Peyer's patch (tissue), 4 donors: ENCODE data around the gene PLOD3. TPM values are rescaled to one million over a fixed set of nuclear protein-coding genes. Genes with fewer than 3 reads are reported as not detected.
A peak's percentile ranks its signal among the peaks of the same experiment; 100 is the strongest.
"Not testable (repeated sequence)": the region's sequence is repeated elsewhere in the genome, so short reads cannot be mapped to it uniquely, and the experiment has no call there.

Experiments used
- DNase-seq, 3 donors: peaks; one replicate each; pipeline ENCODE4 v3.0.0-alpha.2; 2017 to 2019
- H3K27ac ChIP-seq, 4 donors: fragments of 200-600 bp; sonication (generic); one replicate each; pipeline ENCODE4 v1.5.1; 2016 to 2019
- H3K27me3 ChIP-seq, 2 donors: fragments of 200-600 bp; sonication (generic); one replicate each; pipeline ENCODE4 v1.5.1; 2019
- H3K36me3 ChIP-seq, 3 donors: fragments of 200-600 bp; sonication (generic); one replicate each; pipeline ENCODE4 v1.5.1; 2016 to 2019
- H3K4me1 ChIP-seq, 4 donors: fragments of 200-600 bp; sonication (generic); one replicate each; pipeline ENCODE4 v1.5.1; 2016 to 2019
- H3K4me3 ChIP-seq, 4 donors: fragments of 200-600 bp; sonication (generic); 1 replicate in 3 of 4; 2 replicates in 1 of 4; pipeline ENCODE4 v1.5.1; 2016 to 2019; ENCODE audit warnings: mild to moderate bottlenecking in 1 of 4
- H3K9me3 ChIP-seq, 4 donors: fragments of 200-600 bp; sonication (generic); one replicate each; pipeline ENCODE4 v1.5.1; 2016 to 2019; ENCODE audit warnings: mild to moderate bottlenecking in 1 of 4
- POLR2A ChIP-seq, 2 donors: fragments of 450-650 bp; IDR thresholded peaks; one replicate each; pipeline ENCODE4 v1.5.1; 2017; ENCODE audit warnings: antibody characterized with exemption in 2 of 2, mild to moderate bottlenecking in 2 of 2, moderate library complexity in 2 of 2
- total RNA-seq, 4 donors: library from RNA; depleted of rRNA; stranded (reverse); fragments of >200 nt; gene quantifications; one replicate each; pipeline ENCODE4 v1.1.0, GENCODE V29; 2016
- TF ChIP-seq, protein P1 (sequence below), 6 experiments: fragments of 450-650 bp in 4 of 6; fragments of 200-600 bp in 2 of 6; sonication (generic) in 1 of 6; IDR thresholded peaks; one replicate each; pipeline ENCODE4 v1.5.1; 2017 to 2019; ENCODE audit warnings: antibody characterized with exemption in 6 of 6, mild to moderate bottlenecking in 3 of 6, moderate library complexity in 1 of 6

The PLOD3 gene
- total RNA-seq, 4 donors from 2014 or later = 62.7 to 103 (median 83.7) TPM

DNA sequence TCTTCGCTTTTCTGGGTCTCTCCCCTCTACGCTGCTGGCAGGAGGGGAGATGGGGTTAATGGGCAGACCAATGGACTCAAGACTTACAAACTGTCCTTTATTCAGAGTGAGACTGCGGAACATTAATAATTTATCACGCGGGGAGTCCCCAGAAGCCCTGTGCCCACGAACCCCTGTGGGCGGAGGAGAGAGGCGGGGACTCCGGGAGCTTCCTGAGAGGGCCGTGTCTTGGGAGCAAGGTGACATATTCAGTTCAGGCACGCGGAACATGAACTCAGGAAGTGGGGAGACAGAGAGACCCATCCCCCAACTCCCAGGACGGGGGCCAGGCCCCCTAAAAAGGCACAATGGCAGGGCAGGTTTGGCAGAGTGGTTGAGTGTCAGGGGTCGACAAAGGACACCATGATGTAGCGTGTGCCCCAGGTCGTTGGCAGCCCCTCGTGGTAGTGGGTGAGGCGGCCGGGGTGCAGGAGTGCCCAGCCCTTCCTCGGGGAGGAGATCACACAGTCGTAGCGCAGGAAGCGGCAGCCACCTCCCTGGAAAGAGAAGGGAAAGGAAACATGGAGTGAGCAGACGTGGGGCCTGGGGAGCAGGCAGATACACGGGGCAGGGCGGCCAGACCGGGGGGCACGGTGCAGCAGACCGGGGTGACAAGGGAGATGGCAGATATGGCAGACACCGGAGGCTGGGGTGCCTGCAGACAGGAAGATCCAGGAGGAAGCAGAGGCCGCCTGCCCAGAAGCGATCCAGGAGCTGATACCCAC lies 11.3 kb downstream of the PLOD3 start:
- peaks cover 0 to 51% (median 0%) of the 10 kb centered on the region in 3 donors for H3K36me3 ChIP-seq
- TF ChIP-seq POLR2A (IDR thresholded peaks at IDR 0.05) = no peak
- TF ChIP-seq, protein P1, sequence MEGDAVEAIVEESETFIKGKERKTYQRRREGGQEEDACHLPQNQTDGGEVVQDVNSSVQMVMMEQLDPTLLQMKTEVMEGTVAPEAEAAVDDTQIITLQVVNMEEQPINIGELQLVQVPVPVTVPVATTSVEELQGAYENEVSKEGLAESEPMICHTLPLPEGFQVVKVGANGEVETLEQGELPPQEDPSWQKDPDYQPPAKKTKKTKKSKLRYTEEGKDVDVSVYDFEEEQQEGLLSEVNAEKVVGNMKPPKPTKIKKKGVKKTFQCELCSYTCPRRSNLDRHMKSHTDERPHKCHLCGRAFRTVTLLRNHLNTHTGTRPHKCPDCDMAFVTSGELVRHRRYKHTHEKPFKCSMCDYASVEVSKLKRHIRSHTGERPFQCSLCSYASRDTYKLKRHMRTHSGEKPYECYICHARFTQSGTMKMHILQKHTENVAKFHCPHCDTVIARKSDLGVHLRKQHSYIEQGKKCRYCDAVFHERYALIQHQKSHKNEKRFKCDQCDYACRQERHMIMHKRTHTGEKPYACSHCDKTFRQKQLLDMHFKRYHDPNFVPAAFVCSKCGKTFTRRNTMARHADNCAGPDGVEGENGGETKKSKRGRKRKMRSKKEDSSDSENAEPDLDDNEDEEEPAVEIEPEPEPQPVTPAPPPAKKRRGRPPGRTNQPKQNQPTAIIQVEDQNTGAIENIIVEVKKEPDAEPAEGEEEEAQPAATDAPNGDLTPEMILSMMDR (IDR thresholded peaks at IDR 0.05) = no peak

DNA sequence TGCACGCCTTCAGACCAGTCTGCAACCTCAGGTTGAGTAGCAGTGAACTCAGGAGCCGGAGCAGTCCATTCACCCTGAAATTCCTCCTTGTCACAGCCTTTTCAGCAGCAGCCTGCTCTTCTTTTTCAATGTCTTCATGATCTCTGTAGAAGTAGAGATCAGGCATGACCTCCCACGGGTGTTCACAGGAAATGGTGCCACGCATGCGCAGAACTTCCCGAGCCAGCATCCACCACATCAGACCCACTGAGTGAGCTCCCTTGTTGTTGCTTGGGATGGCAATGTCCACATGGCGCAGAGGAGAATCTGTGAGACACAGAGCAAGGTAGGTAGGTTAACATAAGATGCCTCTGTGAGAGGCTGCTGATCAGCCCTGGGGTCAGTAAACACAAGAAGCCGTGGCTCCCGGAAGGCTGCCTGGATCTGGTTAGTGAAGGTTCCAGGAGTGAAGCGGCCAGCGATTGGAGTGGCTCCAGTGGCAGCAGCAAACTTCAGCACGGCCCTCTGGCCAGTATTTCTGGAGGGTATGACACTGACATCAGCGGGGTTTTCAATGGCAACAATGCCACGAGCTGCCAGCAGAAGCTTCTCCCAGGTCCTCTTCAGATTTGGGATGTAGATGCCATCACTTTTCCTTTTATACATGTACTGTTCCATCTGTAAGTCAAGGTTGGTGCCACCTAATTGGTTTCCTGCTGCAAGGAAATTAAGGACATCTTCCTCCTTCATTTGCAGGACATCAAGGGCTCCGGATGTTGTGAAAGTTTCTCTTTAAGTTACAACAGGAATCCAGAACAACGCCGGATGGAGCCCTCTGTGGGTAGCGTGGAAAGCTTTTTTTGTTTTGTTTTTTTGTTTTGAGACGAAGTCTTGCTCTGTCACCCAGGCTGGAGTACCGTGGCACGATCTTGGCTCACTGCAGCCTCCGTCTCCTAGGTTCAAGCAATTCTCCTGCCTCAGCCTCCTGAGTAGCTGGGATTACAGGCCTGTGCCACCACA lies 13.3 kb downstream of the PLOD3 start:
- not testable (repeated sequence) for DNase-seq, H3K27me3 ChIP-seq
- H3K36me3 ChIP-seq = peaks cover 0 to 33% (median 0%) of the 10 kb centered on the region in 3 donors

More for the DNA sequence above, 11.3 kb downstream of the PLOD3 start:
- Histone ChIP-seq H3K27me3 (no peaks in the 10 kb centered on the region), H3K9me3 (no peaks in the 10 kb centered on the region), H3K4me3 (no peak overlapping the region), H3K4me1 (peaks cover 0 to 11% (median 4%) of the 10 kb centered on the region in 4 donors), H3K27ac (no peak overlapping the region)
- DNase-seq = no peak

DNA sequence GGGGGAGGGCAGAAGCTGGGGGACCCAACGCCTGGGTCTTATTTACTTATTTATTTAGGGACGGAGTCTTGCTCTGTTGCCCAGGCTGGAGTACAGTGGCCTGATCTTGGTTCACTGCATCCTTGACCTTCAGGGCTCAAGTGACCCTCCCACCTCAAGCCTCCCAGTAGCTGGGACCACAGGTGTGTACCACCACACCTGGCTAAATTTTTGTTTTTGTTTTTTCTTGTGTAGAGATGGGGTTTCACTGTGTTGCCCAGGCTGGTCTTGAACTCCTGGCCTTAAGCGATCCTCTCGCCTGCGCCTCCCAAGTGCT lies 14.8 kb downstream of the PLOD3 start:
- H3K4me3 ChIP-seq = peak overlapping the region in 2 of 4 donors; percentile 54 to 61
- peaks cover 0 to 25% (median 0%) of the 10 kb centered on the region in 3 donors for H3K36me3 ChIP-seq
- no peak for DNase-seq
- H3K9me3 ChIP-seq = no peaks in the 10 kb centered on the region
- peaks cover 0 to 11% (median 4%) of the 10 kb centered on the region in 4 donors for H3K4me1 ChIP-seq
- peak overlapping the region in 2 of 4 donors; percentile 94 for H3K27ac ChIP-seq
- TF ChIP-seq, protein P1 (IDR thresholded peaks at IDR 0.05) = no peak
- TF ChIP-seq POLR2A (IDR thresholded peaks at IDR 0.05) = no peak
- no peaks in the 10 kb centered on the region for H3K27me3 ChIP-seq

More for the DNA sequence above, 13.3 kb downstream of the PLOD3 start:
- H3K4me1 ChIP-seq = peaks cover 0 to 11% (median 4%) of the 10 kb centered on the region in 4 donors
- H3K27ac ChIP-seq, H3K4me3 ChIP-seq, H3K9me3 ChIP-seq: not testable (repeated sequence)

DNA sequence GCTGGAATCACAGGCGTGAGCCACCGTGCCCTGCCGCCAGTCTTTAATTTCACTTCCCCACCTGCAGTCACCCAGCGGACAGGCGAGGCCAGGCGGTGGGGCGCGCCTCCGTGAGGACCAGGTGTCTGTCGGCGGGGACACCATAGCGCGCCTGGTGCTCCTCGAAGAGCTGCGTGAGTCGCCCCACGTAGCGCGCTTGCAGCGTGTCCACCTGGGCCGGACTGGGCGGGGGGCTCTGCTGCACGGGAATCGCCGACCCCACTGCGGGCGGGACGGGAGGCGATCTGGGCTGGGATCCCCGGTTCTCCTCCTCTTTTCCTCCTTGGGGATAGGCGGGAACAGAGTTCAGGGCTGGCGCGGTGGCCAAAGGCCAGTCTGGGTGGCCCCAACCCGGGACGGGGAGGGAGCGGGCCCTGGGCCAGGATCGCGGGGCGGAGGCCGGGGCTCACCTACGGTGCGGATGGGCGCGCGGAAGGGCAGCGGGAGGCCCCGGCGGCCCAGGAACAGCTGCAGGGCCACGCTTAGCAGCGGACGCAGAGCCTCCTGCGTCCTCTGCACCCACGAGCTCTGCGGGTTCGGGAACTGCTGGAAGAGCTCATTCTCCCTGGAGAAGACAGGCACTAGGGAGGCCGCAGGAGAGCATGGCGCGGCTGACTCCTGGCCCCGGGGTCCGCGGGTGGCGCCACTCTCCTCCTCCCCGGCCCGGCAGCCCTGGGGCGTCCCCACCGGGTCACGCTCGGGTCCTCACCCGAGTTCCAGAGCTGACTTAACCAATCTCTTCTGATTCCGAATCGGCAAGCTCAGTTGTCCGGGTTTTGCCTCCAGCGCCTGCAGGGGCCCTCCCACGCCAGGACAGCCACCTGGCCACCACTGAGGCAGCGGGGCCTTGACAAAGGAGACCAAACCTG lies 15.4 kb downstream of the PLOD3 start:
- TF ChIP-seq, protein P1 (IDR thresholded peaks at IDR 0.05) = peak in 2 of 6 experiments; percentile 14 to 28
- TF ChIP-seq POLR2A (IDR thresholded peaks at IDR 0.05) = peak; percentile 69 to 87
- H3K4me1 ChIP-seq = peaks cover 0 to 11% (median 4%) of the 10 kb centered on the region in 4 donors
- peak overlapping the region in 3 of 4 donors; percentile 75 to 94 (median 94) for H3K27ac ChIP-seq
- peak in 2 of 3 donors; percentile 83 to 93 for DNase-seq
- no peaks in the 10 kb centered on the region for H3K27me3 ChIP-seq
- H3K36me3 ChIP-seq = peaks cover 0 to 19% (median 0%) of the 10 kb centered on the region in 3 donors
- H3K4me3 ChIP-seq = peak overlapping the region in 3 of 4 donors; percentile 20 to 61 (median 54)
- H3K9me3 ChIP-seq = no peaks in the 10 kb centered on the region

DNA sequence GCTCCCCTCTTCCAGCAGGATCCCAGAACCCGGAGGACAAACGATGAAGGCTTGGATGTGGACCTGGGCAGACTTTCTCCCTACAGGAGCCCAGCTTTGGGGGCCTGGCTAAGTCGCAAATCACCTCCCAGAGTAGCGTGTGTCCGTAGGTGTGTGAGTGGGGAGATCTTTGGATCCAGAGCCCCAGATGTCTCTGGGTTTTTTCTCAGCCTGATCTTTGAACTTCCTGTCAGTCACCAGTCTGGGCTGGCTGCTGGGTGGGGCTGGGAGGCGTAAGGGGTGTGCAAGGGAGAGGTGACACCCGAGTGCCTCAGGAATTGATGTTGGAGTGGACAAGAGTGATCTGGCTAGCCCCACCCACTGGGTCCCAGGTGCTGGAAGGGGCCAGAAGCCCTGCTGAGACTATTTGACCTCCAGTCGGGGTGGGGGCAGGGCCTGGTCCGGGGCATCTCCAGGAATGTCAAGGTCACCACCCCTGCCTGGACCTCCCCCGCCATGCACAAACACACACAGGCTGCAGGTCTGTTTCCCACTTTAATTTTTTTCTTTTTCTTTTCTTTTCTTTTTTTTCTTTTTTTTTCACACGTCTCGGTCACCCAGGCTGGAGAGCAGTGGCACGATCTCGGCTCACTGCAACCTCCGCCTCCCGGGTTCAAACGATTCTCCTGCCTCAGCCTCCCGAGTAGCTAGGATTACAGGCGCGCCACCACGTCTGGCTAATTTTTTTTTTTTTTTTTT lies 16.4 kb downstream of the PLOD3 start, which contains the start of gene MOGAT3:
TSS of gene MOGAT3 (minus strand) at position 175 of the 738 bp plus-strand sequence. CDS start 182 bp downstream, outside the sequence.
- peak in 2 of 3 donors; percentile 91 to 92 for DNase-seq
- Histone ChIP-seq H3K36me3 (peaks cover 0 to 11% (median 0%) of the 10 kb centered on the region in 3 donors), H3K27me3 (no peaks in the 10 kb centered on the region), H3K4me1 (peaks cover 0 to 11% (median 4%) of the 10 kb centered on the region in 4 donors), H3K9me3 (no peaks in the 10 kb centered on the region), H3K27ac (peak within 1 kb of the TSS in 3 of 4 donors; percentile 75 to 94 (median 94)), H3K4me3 (peak within 1 kb of the TSS in 3 of 4 donors; percentile 20 to 61 (median 54))
- peak; percentile 94 to 98 for TF ChIP-seq POLR2A (IDR thresholded peaks at IDR 0.05)
- TF ChIP-seq, protein P1 (IDR thresholded peaks at IDR 0.05) = no peak
